CD4-positive, CD25-positive, alpha-beta regulatory T cell (primary cell): ENCODE measurements around the gene GAS7. TPM values are rescaled to one million over a fixed set of nuclear protein-coding genes. Genes with fewer than 3 reads are reported as not detected.
A peak's percentile ranks its signal among the peaks of the same experiment; 100 is the strongest.

Experiments
- ATAC-seq, 2 donors: fragments of 150-1000 bp; cut with Tn5 transposase; one replicate each; pipeline ENCODE4 v1.10.0; 2021; ENCODE audit warnings: low read depth in 2 of 2, moderate number of reproducible peaks in 2 of 2, moderate library complexity in 1 of 2
- DNase-seq, 3 donors: peaks; one replicate each; pipeline versions ENCODE4 v3.0.0 to v3.0.0-alpha.2; 2012 to 2022; ENCODE audit warnings: mixed read lengths in 1 of 3
- H3K27ac ChIP-seq: one replicate; pipeline ENCODE4 v1.7.0; 2013; ENCODE audit warnings: mild to moderate bottlenecking, low read length; ENCODE audit not compliant: insufficient read depth, poor library complexity, severe bottlenecking
- H3K27me3 ChIP-seq: one replicate; pipeline ENCODE4 v1.7.0; 2013; ENCODE audit warnings: low read length; ENCODE audit not compliant: control insufficient read depth, insufficient read depth
- H3K36me3 ChIP-seq: one replicate; pipeline ENCODE4 v1.7.0; 2013; ENCODE audit warnings: mild to moderate bottlenecking, low read length, moderate library complexity; ENCODE audit not compliant: control insufficient read depth, insufficient read depth
- H3K4me1 ChIP-seq: 2 replicates; pipeline ENCODE4 v1.7.0; 2013; ENCODE audit warnings: mild to moderate bottlenecking, low read length; ENCODE audit not compliant: insufficient read depth, control insufficient read depth, poor library complexity, severe bottlenecking
- H3K4me3 ChIP-seq: one replicate; pipeline ENCODE4 v1.7.0; 2013; ENCODE audit warnings: low read depth, mild to moderate bottlenecking, low read length, moderate library complexity
- H3K9me3 ChIP-seq, 2 experiments: 1 replicate in 1 of 2; 2 replicates in 1 of 2; pipeline ENCODE4 v1.7.0; 2013; ENCODE audit warnings: low read length in 2 of 2, mild to moderate bottlenecking in 1 of 2, moderate library complexity in 1 of 2; ENCODE audit not compliant: control insufficient read depth in 2 of 2
- H3K27ac Mint-ChIP-seq, 3 donors: one replicate each; pipeline ENCODE4 v1.8.0; 2020 to 2022; ENCODE audit warnings: mild to moderate bottlenecking in 3 of 3, mixed read lengths in 3 of 3, moderate library complexity in 2 of 3
- H3K27me3 Mint-ChIP-seq: one replicate; pipeline ENCODE4 v1.8.0; 2022; ENCODE audit warnings: mild to moderate bottlenecking, mixed read lengths
- H3K36me3 Mint-ChIP-seq: one replicate; pipeline ENCODE4 v1.8.0; 2020; ENCODE audit warnings: mixed read lengths
- H3K4me1 Mint-ChIP-seq, 4 donors: one replicate each; pipeline ENCODE4 v1.8.0; 2020 to 2022; ENCODE audit warnings: mixed read lengths in 4 of 4, mild to moderate bottlenecking in 1 of 4
- H3K4me3 Mint-ChIP-seq, 4 donors: one replicate each; pipeline ENCODE4 v1.8.0; 2020 to 2022; ENCODE audit warnings: mild to moderate bottlenecking in 4 of 4, mixed read lengths in 4 of 4, moderate library complexity in 3 of 4
- H3K9me3 Mint-ChIP-seq, 7 donors: one replicate each; pipeline ENCODE4 v1.8.0; 2020 to 2022; ENCODE audit warnings: mixed read lengths in 7 of 7, mild to moderate bottlenecking in 3 of 7, moderate library complexity in 2 of 7
- polyA plus RNA-seq, 4 donors: library from polyadenylated mRNA; unstranded; fragments of 300-500 nt; fragmentation: Illumina TruSeq; gene quantifications; one replicate each; pipeline ENCODE4 v1.2.3, GENCODE V29; 2021
- total RNA-seq: library from RNA; stranded (reverse); gene quantifications from one replicate; pipeline ENCODE4 v1.2.3, GENCODE V29; 2022

GAS7 gene
- total and polyA plus RNA-seq, 5 donors from 2014 or later: 0.10 to 0.79 (median 0.46) TPM; not detected in 1

DNA sequence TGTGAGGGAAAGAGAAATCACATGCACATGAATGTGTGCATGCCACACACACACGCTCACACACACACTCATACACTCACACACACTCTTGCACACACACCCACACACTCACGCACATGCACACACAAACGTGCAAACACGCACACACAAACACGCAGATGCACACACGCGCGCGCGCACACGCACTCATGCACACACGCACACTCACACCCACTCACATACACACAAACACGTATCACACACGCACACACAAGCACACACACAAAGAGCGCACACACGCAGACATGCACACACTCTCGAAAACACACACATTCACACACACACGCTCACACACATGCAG lies 72.2 kb downstream of the GAS7 start:
- no peak overlapping the region for H3K27ac Mint-ChIP-seq
- Histone ChIP-seq H3K4me1 (no peaks in the 10 kb centered on the region), H3K27me3 (no peaks in the 10 kb centered on the region), H3K36me3 (no peaks in the 10 kb centered on the region), H3K4me3 (no peak overlapping the region), H3K9me3 (no peaks in the 10 kb centered on the region), H3K27ac (no peak overlapping the region)
- DNase-seq: no peak
- peaks cover 0 to 4% (median 0%) of the 10 kb centered on the region in 7 donors for H3K9me3 Mint-ChIP-seq
- H3K4me1 Mint-ChIP-seq: peaks cover 0 to 13% (median 0%) of the 10 kb centered on the region in 4 donors
- no peaks in the 10 kb centered on the region for H3K27me3 Mint-ChIP-seq
- ATAC-seq: no peak
- H3K4me3 Mint-ChIP-seq: no peak overlapping the region
- no peaks in the 10 kb centered on the region for H3K36me3 Mint-ChIP-seq

DNA sequence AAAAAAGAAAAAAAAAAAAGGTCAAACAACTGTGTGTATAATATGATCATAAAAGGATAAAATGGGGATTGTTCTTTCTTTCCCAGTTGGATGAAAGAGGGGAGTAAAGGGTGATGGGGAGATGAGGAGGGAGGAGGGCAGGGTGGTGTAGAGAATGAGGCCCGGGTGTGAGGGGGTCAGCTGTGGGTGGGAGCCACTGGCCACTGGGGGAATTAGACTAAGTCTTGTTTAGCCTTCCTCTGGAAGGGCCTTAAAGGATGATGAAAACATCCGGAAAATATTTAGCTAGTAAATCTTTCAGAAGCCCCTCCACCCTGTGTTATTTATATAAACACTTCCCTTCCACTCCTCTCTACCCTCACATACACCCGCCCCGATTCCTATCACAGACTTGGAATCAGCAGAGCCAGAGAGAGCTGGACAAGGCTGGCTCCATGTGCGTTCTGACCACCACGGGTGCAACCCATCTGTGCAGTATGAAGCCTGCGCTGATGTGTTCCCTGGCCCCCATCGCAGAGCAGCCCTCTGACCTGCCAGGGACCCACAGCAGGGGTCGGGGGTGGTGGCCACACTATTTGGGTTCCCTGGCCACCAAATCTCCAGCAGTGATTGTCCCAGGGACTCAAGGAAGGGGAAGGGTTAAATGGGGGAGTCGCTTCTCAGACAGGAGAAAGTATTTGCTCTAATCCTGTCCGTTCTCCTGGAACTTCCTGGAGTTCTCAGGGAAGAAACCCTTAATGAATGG lies 72.7 kb downstream of the GAS7 start:
- Mint-ChIP-seq H3K4me1 (peaks cover 0 to 16% (median 0%) of the 10 kb centered on the region in 4 donors), H3K36me3 (no peaks in the 10 kb centered on the region), H3K27ac (no peak overlapping the region), H3K4me3 (no peak overlapping the region), H3K9me3 (peaks cover 0 to 4% (median 0%) of the 10 kb centered on the region in 7 donors), H3K27me3 (no peaks in the 10 kb centered on the region)
- Histone ChIP-seq H3K4me3 (no peak overlapping the region), H3K9me3 (no peaks in the 10 kb centered on the region), H3K27me3 (no peaks in the 10 kb centered on the region), H3K27ac (no peak overlapping the region), H3K4me1 (no peaks in the 10 kb centered on the region), H3K36me3 (no peaks in the 10 kb centered on the region)
- no peak for ATAC-seq
- no peak for DNase-seq

DNA sequence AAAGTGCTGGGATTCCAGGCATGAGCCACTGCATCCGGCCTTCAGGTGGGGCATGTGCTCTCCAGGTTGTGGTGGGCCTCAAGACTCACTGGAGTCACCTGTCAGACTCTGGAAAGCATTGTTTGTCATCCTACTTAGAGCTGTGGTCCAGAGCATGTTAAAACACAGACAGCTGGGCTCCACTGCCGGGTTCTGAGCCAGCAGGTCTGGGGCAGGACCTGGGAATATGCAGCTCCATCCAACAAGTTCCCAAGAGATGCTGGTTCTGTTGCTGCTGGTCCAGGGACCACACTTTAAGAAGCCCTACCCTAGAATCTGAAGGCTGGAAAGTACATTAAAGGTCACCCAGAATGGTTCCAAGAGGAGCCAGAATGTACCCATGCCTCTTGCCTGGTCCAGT lies 75.3 kb downstream of the GAS7 start:
- Histone ChIP-seq H3K9me3 (no peaks in the 10 kb centered on the region), H3K27ac (no peak overlapping the region), H3K27me3 (no peaks in the 10 kb centered on the region), H3K4me1 (no peaks in the 10 kb centered on the region), H3K4me3 (no peak overlapping the region), H3K36me3 (no peaks in the 10 kb centered on the region)
- Mint-ChIP-seq H3K9me3 (peaks cover 0 to 2% (median 0%) of the 10 kb centered on the region in 7 donors), H3K27ac (no peak overlapping the region), H3K36me3 (no peaks in the 10 kb centered on the region), H3K4me1 (peaks cover 0 to 35% (median 2%) of the 10 kb centered on the region in 4 donors), H3K4me3 (no peak overlapping the region), H3K27me3 (no peaks in the 10 kb centered on the region)
- ATAC-seq (no peak), DNase-seq (no peak)

DNA sequence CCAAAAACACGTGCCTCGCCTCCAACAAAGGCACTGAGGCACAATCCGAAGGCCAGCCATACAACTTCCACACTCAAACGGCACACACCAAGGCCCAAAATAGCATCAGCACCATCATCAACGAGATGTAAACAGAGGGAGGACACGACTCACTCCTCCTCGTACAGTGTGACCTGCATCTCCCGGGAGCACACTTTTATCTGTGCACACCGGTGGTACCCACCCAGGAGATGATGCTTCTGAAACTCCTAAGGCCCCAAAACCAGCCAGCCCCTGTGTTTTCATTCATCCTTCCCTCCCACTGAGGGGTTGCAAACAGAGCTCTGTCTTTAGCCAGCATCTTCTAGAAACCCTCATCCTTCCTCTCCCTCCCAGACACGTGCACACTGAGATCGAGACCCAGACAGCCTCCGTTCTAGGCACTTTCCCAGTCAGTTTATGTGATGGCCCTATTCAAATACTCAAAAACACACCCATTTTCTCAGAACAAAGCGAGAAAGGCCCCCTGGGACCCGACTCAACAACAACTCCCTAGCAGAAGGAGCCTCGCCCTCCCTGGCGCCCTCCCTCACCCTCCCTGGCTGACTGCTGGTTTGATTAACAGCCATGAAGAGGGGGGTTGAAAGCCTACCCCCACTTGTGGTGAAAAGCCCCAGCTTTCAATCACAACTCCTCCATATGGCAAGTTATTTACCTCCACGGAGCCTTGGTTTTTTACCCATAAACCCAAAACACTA lies 76.3 kb downstream of the GAS7 start:
- Mint-ChIP-seq H3K9me3 (peaks cover 0 to 2% (median 0%) of the 10 kb centered on the region in 7 donors), H3K4me1 (peaks cover 0 to 40% (median 2%) of the 10 kb centered on the region in 4 donors), H3K36me3 (no peaks in the 10 kb centered on the region), H3K27me3 (no peaks in the 10 kb centered on the region), H3K27ac (no peak overlapping the region), H3K4me3 (peak overlapping the region in 2 of 4 donors; percentile 35 to 46)
- no peak for ATAC-seq
- Histone ChIP-seq H3K27me3 (no peaks in the 10 kb centered on the region), H3K36me3 (no peaks in the 10 kb centered on the region), H3K4me1 (no peaks in the 10 kb centered on the region), H3K4me3 (no peak overlapping the region), H3K9me3 (no peaks in the 10 kb centered on the region), H3K27ac (no peak overlapping the region)
- peak in 1 of 3 donors; percentile 57 for DNase-seq

DNA sequence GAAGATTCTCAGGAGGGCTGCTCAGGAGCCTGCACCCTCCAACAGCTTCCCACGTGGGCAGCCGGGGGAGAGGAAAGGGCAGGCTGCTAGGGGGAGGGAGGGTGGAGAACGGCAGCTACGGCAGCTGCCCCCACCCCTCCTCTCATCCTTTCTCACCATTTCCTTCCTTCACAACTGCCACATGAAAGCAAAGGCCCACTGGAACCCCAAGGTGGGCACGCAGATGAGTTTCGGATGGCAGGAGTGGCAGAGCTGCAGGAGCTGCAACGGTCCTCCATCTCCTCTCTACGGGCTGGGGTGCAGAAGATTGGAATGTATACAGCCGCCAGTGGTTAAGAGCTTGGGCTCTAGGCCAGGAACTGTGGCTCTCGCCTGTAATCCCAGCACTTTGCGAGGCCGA lies 77.7 kb downstream of the GAS7 start:
- H3K27ac Mint-ChIP-seq: peak overlapping the region in 1 of 3 donors; percentile 43

DNA sequence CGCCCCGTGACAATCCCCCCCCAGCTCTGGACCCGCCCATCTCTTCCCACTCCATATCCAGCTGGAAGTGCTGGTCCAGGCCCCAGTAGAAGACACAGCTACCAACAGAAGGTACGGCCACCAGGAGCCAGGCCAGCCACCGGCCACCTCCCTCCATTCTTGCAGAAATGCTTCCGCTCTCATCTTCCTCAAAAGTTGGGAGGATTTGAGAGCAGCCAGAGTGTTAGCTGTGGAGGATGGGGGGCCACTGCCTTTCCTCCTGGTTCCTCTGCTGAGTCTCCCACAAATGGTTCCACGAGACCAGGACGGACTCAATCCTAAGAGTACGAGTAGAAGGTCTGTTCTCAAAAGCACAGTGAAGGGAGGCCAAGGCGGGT lies 78.3 kb downstream of the GAS7 start:
- DNase-seq: no peak
- no peaks in the 10 kb centered on the region for H3K9me3 ChIP-seq
- Mint-ChIP-seq H3K36me3 (no peaks in the 10 kb centered on the region), H3K27me3 (peaks cover 5% of the 10 kb centered on the region), H3K27ac (peak overlapping the region in 1 of 3 donors; percentile 43), H3K4me3 (no peak overlapping the region), H3K4me1 (peaks cover 0 to 49% (median 2%) of the 10 kb centered on the region in 4 donors), H3K9me3 (peaks cover 0 to 2% (median 0%) of the 10 kb centered on the region in 7 donors)
- no peaks in the 10 kb centered on the region for H3K4me1 ChIP-seq
- no peaks in the 10 kb centered on the region for H3K36me3 ChIP-seq
- no peak overlapping the region for H3K4me3 ChIP-seq
- H3K27me3 ChIP-seq: no peaks in the 10 kb centered on the region
- ATAC-seq: no peak
- no peak overlapping the region for H3K27ac ChIP-seq

More for the DNA sequence above, 77.7 kb downstream of the GAS7 start:
- Mint-ChIP-seq H3K4me3 (peak overlapping the region in 1 of 4 donors; percentile 39), H3K9me3 (peaks cover 0 to 2% (median 0%) of the 10 kb centered on the region in 7 donors), H3K36me3 (no peaks in the 10 kb centered on the region), H3K27me3 (peaks cover 5% of the 10 kb centered on the region), H3K4me1 (peaks cover 0 to 44% (median 2%) of the 10 kb centered on the region in 4 donors)
- no peaks in the 10 kb centered on the region for H3K27me3 ChIP-seq
- no peak overlapping the region for H3K27ac ChIP-seq
- H3K9me3 ChIP-seq: no peaks in the 10 kb centered on the region
- no peak overlapping the region for H3K4me3 ChIP-seq
- ATAC-seq (no peak), DNase-seq (peak in 1 of 3 donors; percentile 29)
- H3K36me3 ChIP-seq: no peaks in the 10 kb centered on the region
- no peaks in the 10 kb centered on the region for H3K4me1 ChIP-seq

DNA sequence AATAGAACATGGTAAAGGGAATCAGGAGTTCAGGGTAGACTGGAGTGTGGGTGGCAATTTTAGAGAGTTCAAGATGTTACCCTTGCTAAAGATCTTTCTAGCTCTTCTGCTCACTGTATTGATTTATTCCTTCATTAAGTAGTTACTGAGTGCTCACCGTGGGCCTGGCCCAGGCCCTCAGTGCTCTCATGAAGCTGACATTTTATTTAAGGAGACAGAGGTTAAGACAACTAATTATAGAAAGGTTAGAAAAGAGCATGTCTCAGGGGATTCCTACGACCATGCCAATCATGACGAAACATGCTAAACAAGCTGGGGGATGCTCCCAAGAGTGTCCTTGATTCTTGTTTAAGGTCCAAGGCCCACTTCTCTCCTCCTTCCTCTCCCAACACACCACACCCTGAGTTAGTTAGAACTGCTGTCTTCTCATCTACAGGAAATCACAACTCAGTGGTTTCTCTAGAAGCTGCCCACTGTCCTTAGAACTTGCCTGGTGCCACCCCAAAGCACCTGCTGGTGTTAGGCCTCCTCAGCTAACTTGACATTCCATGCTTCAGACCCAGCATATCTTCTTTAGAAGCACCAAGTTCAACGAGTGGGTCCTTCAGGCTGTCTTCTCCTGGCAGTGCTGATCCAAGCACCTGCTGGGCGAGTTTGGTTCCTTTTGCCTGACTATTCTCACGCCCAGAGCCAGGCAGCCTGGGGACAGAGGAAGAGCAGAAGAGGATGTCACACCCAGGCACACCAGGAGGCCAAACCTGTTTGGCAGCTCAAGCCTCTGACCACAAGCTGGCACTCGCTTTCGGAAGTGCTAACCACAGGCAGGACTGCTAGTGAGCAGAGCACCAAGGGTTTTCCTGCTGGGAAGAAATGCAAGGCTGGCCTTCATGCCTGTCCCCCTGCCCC lies 79.0 kb downstream of the GAS7 start:
- Histone ChIP-seq H3K27ac (no peak overlapping the region), H3K36me3 (no peaks in the 10 kb centered on the region), H3K4me1 (no peaks in the 10 kb centered on the region), H3K9me3 (no peaks in the 10 kb centered on the region), H3K27me3 (no peaks in the 10 kb centered on the region), H3K4me3 (no peak overlapping the region)
- H3K4me1 Mint-ChIP-seq: peaks cover 0 to 56% (median 2%) of the 10 kb centered on the region in 4 donors
- H3K36me3 Mint-ChIP-seq: no peaks in the 10 kb centered on the region
- peak overlapping the region in 2 of 4 donors; percentile 21 to 29 for H3K4me3 Mint-ChIP-seq
- H3K27me3 Mint-ChIP-seq: peaks cover 5% of the 10 kb centered on the region
- H3K27ac Mint-ChIP-seq: peak overlapping the region in 2 of 3 donors; percentile 72 to 79
- H3K9me3 Mint-ChIP-seq: peaks cover 0 to 2% (median 0%) of the 10 kb centered on the region in 7 donors
- ATAC-seq: no peak
- DNase-seq: peak in 1 of 3 donors; percentile 41
